Renal cortex interstitium (tissue), 11 donors: ENCODE measurements around the gene ANXA11. TPM values are rescaled to one million over a fixed set of nuclear protein-coding genes. Genes with fewer than 3 reads are reported as not detected.

ENCODE experiments used
- DNase-seq, 11 donors: peaks; one replicate each; pipeline ENCODE4 v3.0.0-alpha.2; 2013; ENCODE audit warnings: low read depth in 9 of 11, low spot score in 4 of 11; ENCODE audit errors: extremely low read depth in 1 of 11
- polyA plus RNA-seq, 3 donors: library from polyadenylated mRNA; unstranded; fragments of 120-200 nt; gene quantifications; one replicate each; pipeline ENCODE4 v1.2.1, GENCODE V29; 2013; ENCODE audit not compliant: insufficient read length in 3 of 3

Gene ANXA11
- polyA plus RNA-seq, 3 donors = 112 to 143 (median 130) TPM

- DNase-seq = no peak
These were observed 30.5 kb downstream of the ANXA11 start for GRCh38 chr10:80174641-80175395.

- DNase-seq = no peak
These were observed 31.9 kb downstream of the ANXA11 start for GRCh38 chr10:80173466-80173865.

- no peak for DNase-seq
These were observed 32.4 kb downstream of the ANXA11 start for GRCh38 chr10:80172896-80173295.

GRCh38 chr10:80171248-80171660, 34.1 kb downstream of the ANXA11 start:
- no peak for DNase-seq

GRCh38 chr10:80170641-80171040, 34.7 kb downstream of the ANXA11 start:
- no peak for DNase-seq

GRCh38 chr10:80170026-80170425, 35.3 kb downstream of the ANXA11 start:
- no peak for DNase-seq

GRCh38 chr10:80168679-80169380, 36.5 kb downstream of the ANXA11 start:
- DNase-seq = no peak

GRCh38 chr10:80168162-80168511, 37.2 kb downstream of the ANXA11 start:
- no peak for DNase-seq

GRCh38 chr10:80167471-80168161, 37.7 kb downstream of the ANXA11 start:
- no peak for DNase-seq

- DNase-seq = no peak
These were observed 38.5 kb downstream of the ANXA11 start for GRCh38 chr10:80166581-80167470.

- no peak for DNase-seq
These were observed 40.2 kb downstream of the ANXA11 start for GRCh38 chr10:80165173-80165572.

- no peak for DNase-seq
These were observed 40.7 kb downstream of the ANXA11 start for GRCh38 chr10:80164596-80164995.

- no peak for DNase-seq
These were observed 41.5 kb downstream of the ANXA11 start for GRCh38 chr10:80163741-80164341.

- DNase-seq = peak in 1 of 11 donors; percentile 25
These were observed 43.8 kb downstream of the ANXA11 start for GRCh38 chr10:80161321-80162083.

- no peak for DNase-seq
These were observed 44.7 kb downstream of the ANXA11 start for GRCh38 chr10:80160361-80161320.

- DNase-seq = no peak
These were observed 46.0 kb downstream of the ANXA11 start for GRCh38 chr10:80159166-80159873.
